GM12801 (cell line): ENCODE results near the gene DGLUCY.

ENCODE experiments used
- TF ChIP-seq, protein P1 (sequence below): IDR thresholded peaks from one replicate; pipeline ENCODE4 v1.5.1; 2011; ENCODE audit warnings: control low read depth; ENCODE audit not compliant: insufficient read length; ENCODE audit errors: extremely low read depth

The DGLUCY gene

DNA sequence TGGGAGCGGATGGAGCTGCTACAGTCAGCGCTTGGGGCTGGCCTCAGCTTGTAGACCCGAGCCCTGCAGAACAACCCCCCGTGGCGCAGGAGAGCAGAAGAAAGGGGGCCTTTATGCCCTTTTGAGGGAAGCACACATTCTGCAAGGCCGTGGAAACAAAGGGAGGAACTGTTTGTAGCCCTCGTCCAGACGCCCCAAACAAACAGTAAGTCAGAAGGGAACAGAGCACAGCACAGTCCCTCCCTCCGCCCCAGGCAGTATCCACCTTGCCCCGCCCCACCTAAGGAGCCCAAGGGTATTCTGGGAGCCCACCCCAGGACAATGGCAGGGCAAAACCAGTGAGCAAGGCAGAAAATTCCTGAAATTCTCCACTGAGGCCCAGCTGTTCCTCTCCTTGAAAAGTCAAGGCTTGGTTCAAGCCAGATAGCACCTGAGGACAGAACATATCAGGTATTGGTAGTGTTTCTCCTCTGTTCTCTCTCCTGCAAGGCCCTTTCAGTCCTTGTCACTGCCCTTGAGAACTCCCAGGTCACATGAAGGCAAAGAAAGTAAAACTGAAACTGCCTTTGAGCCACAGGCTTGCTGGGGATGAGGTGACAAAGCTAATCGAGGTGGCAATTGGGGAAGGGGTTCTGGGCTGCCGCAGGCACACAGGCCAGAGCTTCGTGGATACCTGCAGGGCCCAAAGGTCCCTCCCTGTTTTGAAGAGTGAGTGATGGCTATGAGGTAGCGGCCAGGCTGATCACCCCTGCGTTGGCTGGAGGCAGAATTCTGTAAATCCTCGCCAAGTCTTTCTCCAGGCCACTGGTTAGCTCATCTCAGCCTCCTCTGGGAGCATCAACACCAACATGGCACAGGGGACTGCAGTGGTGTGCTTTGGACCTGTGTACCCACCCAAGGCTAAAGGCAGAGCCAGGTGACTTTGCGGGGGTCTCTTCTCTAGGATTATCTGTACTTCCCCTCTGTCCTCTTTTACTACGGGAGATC lies 499 bp downstream of the DGLUCY start:
- TF ChIP-seq, protein P1, sequence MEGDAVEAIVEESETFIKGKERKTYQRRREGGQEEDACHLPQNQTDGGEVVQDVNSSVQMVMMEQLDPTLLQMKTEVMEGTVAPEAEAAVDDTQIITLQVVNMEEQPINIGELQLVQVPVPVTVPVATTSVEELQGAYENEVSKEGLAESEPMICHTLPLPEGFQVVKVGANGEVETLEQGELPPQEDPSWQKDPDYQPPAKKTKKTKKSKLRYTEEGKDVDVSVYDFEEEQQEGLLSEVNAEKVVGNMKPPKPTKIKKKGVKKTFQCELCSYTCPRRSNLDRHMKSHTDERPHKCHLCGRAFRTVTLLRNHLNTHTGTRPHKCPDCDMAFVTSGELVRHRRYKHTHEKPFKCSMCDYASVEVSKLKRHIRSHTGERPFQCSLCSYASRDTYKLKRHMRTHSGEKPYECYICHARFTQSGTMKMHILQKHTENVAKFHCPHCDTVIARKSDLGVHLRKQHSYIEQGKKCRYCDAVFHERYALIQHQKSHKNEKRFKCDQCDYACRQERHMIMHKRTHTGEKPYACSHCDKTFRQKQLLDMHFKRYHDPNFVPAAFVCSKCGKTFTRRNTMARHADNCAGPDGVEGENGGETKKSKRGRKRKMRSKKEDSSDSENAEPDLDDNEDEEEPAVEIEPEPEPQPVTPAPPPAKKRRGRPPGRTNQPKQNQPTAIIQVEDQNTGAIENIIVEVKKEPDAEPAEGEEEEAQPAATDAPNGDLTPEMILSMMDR: no peak

DNA sequence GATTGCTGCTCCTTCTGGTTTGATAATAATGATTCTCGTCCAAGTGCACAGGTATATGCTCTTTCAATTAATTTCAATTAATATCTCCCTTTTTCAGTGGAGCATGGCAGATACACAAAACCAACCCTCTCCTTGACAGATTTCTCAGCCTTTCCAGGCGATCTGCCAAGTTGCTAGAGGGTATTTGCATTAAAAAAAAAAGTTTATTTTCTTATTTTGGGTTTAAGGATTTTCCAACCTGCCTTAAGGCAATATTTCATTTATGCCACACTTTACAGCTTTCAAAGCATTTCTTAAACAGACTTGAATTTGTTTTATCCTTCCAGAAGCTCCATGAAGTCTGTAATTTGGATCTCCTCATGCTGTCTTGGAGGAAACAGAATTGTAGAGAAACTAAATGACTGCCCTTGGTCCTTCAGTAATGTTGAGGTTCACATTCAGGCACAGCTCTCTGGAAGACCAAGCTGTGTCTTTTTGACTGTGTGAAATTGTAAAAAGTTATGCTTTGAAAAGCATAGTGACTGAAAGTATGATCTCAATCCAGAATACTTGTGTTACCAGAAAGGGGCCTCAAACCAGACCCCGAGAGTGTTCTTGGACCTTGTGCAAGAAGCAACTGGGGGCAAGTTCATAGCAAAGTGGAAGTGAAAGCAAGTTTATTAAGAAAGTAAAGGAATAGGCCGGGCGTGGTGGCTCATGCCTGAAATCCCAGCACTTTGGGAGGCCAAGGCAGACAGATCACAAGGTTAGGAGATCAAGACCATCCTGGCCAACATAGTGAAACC lies 2.3 kb downstream of the DGLUCY start:
- TF ChIP-seq, protein P1: no peak

DNA sequence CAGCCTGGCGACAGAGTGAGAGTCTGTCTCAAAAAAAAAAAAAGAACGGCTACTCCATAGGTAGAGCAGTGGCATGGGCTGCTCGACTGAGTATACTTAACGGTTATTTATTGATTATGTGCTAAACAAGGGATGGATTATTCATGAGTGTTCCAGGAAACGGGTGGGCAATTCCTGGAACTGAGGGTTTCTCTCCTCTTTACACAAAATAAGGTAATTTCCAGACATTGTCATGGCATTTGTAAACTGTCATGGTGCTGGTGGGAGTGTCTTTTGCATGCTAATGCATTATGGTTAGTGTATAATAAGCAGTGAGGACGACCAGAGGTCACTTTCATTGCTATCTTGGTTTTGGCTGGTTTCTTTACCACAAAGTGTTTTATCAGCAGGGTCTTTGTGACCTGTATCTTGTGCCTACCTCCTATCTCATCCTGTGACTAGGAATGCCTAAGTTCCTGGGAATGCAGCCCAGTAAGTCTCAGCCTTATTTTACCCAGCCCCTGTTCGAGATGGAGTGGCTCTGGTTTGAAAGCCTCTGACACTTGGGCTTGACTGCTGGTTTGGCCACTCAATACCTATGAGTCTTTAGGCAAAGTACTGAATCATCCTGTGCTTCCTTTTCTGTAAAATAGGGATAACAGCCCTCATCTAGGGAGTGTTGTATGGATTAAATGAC lies 3.2 kb downstream of the DGLUCY start:
- TF ChIP-seq, protein P1: no peak

DNA sequence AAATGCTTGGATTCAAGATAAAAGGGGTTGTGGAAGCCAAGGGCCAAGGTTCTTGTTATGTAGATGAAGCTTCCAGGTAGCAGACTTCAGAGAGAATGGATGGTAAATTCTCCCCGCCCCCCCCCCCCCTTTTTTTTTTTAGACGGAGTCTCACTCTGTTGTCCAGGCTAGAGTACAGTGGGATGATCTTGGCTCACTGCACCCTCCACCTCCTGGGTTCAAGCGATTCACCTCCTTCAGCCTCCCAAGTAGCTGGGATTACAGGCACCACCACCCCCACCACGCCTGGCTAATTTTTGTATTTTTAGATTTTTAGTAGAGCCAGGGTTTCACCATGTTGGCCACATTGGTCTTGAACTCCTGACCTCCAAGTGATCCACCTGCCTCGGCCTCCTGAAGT lies 4.1 kb downstream of the DGLUCY start:
- TF ChIP-seq, protein P1: no peak

DNA sequence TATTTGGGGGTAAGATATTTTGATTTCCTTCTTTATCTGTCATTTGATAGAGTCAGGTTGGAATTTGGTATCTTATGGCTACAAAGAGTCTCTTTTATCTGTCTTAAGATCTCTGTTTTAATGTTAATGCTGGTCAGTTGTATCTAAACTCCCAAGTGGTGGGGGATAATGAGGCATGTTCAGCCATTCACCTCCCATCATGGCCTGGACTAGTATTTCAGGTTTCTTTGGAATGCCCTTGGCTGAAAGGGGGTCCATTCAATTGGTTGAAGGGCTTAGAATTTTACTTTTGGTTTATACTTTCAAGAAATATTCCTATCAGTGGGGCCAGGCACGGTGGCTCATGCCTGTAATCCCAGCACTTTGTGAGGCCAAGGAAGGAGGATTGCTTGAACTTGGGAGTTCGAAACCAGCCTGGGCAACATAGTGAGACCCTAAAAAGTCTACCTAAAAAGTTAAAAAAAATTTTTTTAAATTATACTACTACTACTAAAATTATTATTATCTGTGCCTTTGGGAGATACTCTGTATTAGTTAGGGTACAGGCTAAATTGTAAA lies 4.7 kb downstream of the DGLUCY start:
- TF ChIP-seq, protein P1: no peak

DNA sequence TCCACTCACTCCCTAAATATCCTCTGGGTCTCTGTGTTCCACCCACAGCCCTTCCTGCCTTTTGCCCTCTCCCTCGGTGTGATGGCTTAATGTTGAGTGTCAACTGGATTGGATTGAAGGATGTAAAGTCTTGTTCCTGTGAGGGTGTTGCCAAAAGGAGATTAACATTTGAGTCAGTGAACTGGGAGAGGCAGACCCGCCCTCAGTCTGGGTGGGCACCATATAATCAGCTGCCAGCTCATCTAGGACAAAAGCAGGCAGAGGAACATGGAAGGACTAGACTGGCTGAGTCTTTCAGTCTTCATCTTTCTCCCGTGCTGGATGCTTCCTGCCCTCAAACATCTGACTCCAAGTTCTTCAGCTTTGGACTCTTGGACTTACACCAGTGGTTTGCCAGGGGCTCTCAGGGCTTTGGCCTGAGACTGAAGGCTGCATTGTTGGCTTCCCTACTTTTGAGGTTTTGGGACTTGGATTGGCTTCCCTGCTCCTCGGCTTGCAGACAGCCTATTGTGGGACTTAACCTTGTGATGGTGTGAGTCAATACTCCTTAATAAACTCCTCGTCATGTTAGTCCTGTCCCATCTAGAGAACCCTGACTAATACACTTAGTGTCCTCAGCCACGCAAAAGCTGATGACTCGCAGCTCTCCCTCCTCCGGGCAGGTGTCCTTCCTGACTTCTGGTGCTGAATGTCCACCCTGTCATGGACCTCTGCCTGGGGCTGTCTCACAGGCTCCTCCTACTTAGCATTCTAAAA lies 5.9 kb downstream of the DGLUCY start:
- TF ChIP-seq, protein P1: no peak
